GM12878 (cell line): ENCODE results near the gene TPST1. TPM values are rescaled to one million over a fixed set of nuclear protein-coding genes. Genes with fewer than 3 reads are reported as not detected.

Experiments used
- ATAC-seq: fragments of 200-7000 bp; cut with Tn5 transposase; 3 replicates; pipeline ENCODE4 v1.9.1; 2020; ENCODE audit warnings: mild to moderate bottlenecking, moderate library complexity
- BruUV-seq: library from RNA; stranded (reverse); fragments of 400-500 nt; replicated peaks from 2 replicates; lab custom pipeline; 2021; lab: Mats Ljungman, UMichigan
- CTCF ChIA-PET: fragments of 300-600 bp; sonication (Branson Sonifier 250); formaldehyde crosslinking; extraction: SDS; loops from one replicate; lab custom pipeline; 2021; ENCODE audit warnings: inconsistent platforms; lab: Yijun Ruan, JAX
- POLR2A ChIA-PET: fragments of 350-600 bp; formaldehyde crosslinking; extraction: SDS; loops from one replicate; lab custom pipeline; 2021; ENCODE audit warnings: inconsistent platforms; lab: Charles Lee
- RAD21 ChIA-PET: fragments of 300-600 bp; sonication (Branson Sonifier 250); formaldehyde crosslinking; loops from one replicate; lab custom pipeline; 2023; ENCODE audit warnings: antibody characterized with exemption; ENCODE audit not compliant: unreplicated experiment; lab: Charles Lee
- SMC1A ChIA-PET: fragments of 300-600 bp; sonication (Branson Sonifier 250); formaldehyde crosslinking; loops from one replicate; lab custom pipeline; 2023; ENCODE audit not compliant: unreplicated experiment, uncharacterized antibody; lab: Charles Lee
- DNase-seq: peaks from one replicate; pipeline ENCODE4 v3.0.0-alpha.2; 2011; ENCODE audit warnings: low read depth, low spot score
- FAIRE-seq: peaks from 3 replicates; lab custom pipeline; 2011; peaks lifted over from hg19 to GRCh38; lab: Jason Lieb, UNC
- H2AFZ ChIP-seq: 2 replicates; pipeline ENCODE4 v1.6.0; 2011; ENCODE audit warnings: low read depth, low read length, control low read depth; ENCODE audit not compliant: control insufficient read depth
- H3K27ac ChIP-seq: 2 replicates; pipeline ENCODE4 v1.5.1; 2011; ENCODE audit warnings: control low read depth; ENCODE audit not compliant: control insufficient read depth, insufficient read depth
- H3K27me3 ChIP-seq, 2 experiments: replicated peaks in 1 of 2; 2 replicates each; pipeline versions ENCODE4 v1.6.0 to v1.6.1; 2011; ENCODE audit warnings: low read length in 1 of 2; ENCODE audit not compliant: control insufficient read depth in 2 of 2, insufficient read depth in 2 of 2
- H3K36me3 ChIP-seq, 2 experiments: 2 replicates each; pipeline ENCODE4 v1.5.1; 2011; ENCODE audit warnings: low read length in 1 of 2; ENCODE audit not compliant: control insufficient read depth in 2 of 2, insufficient read depth in 2 of 2
- H3K4me1 ChIP-seq: 2 replicates; pipeline ENCODE4 v1.6.1; 2011; ENCODE audit warnings: mild to moderate bottlenecking, low read length, moderate library complexity, mixed read lengths; ENCODE audit not compliant: control insufficient read depth, insufficient read depth
- H3K4me2 ChIP-seq: 2 replicates; pipeline ENCODE4 v1.6.0; 2011; ENCODE audit warnings: control low read depth; ENCODE audit not compliant: control insufficient read depth, insufficient read depth
- H3K4me3 ChIP-seq: fragments of 200-600 bp; sonication (generic); 2 replicates; pipeline ENCODE4 v1.5.1; 2016
- H3K79me2 ChIP-seq: 2 replicates; pipeline ENCODE4 v1.6.0; 2011; ENCODE audit warnings: low read length; ENCODE audit not compliant: control insufficient read depth, insufficient read depth
- H3K9ac ChIP-seq: 2 replicates; pipeline ENCODE4 v1.8.0; 2011; ENCODE audit warnings: low read length, control low read depth, mixed read lengths; ENCODE audit not compliant: control insufficient read depth, insufficient read depth
- H3K9me3 ChIP-seq: replicated peaks from 3 replicates; pipeline ENCODE4 v1.5.1; 2011; ENCODE audit warnings: mild to moderate bottlenecking, low read length; ENCODE audit not compliant: control insufficient read depth, insufficient read depth
- H4K20me1 ChIP-seq: 2 replicates; pipeline ENCODE4 v1.6.0; 2011; ENCODE audit not compliant: control insufficient read depth, insufficient read depth
- EP300 ChIP-seq, 2 experiments: fragments of 150-350 bp in 1 of 2; IDR thresholded peaks; 2 replicates each; pipeline ENCODE4 v1.6.1; 2011 to 2012; ENCODE audit warnings: low read depth in 2 of 2, low read length in 2 of 2, borderline replicate concordance in 1 of 2, improper control_type of control experiment in 1 of 2, inconsistent platforms in 1 of 2; ENCODE audit not compliant: control insufficient read depth in 1 of 2
- EZH2 ChIP-seq: IDR thresholded peaks from 2 replicates; pipeline ENCODE4 v1.6.1; 2012; ENCODE audit warnings: low read depth, mild to moderate bottlenecking, control low read depth, inconsistent platforms, low read length, borderline replicate concordance; ENCODE audit not compliant: control insufficient read depth
- NFYA ChIP-seq: IDR thresholded peaks from 2 replicates; pipeline ENCODE4 v1.6.1; 2011; ENCODE audit warnings: low read depth, mild to moderate bottlenecking, low read length, improper control_type of control experiment, borderline replicate concordance
- RAD21 ChIP-seq: IDR thresholded peaks from 2 replicates; pipeline ENCODE4 v1.6.1; 2011; ENCODE audit warnings: mild to moderate bottlenecking, low read depth, low read length, moderate library complexity; ENCODE audit not compliant: insufficient read depth
- SMARCA5 ChIP-seq: fragments of 450-650 bp; IDR thresholded peaks from 2 replicates; pipeline ENCODE4 v1.6.1; 2017; ENCODE audit warnings: mild to moderate bottlenecking
- SREBF2 ChIP-seq: IDR thresholded peaks from 2 replicates; pipeline ENCODE4 v1.6.1; 2012; ENCODE audit warnings: mild to moderate bottlenecking, low read length
- SUPT20H ChIP-seq: IDR thresholded peaks from 2 replicates; pipeline ENCODE4 v1.6.1; 2011; ENCODE audit warnings: low read depth, mild to moderate bottlenecking, low read length, moderate library complexity, borderline replicate concordance; ENCODE audit not compliant: control insufficient read depth
- WGBS: methylation state at CpG from one replicate; pipeline ENCODE4 v1.1.6; 2016; ENCODE audit warnings: low lambda C conversion rate; ENCODE audit not compliant: insufficient replicate concordance, insufficient coverage; ENCODE audit errors: missing lambda C conversion rate; 5-methylcytosine and 5-hydroxymethylcytosine counted together
- in situ Hi-C: fragments of 300-500 bp; cut with MboI; formaldehyde crosslinking; loops from 9 replicates; pipeline ENCODE4 v1.14.3; 2018; ENCODE audit warnings: mixed read lengths
- intact Hi-C: fragments of 100-400 bp; cut with micrococcal nuclease; formaldehyde crosslinking; loops from one replicate; pipeline ENCODE4 v1.14.2; 2022; ENCODE audit not compliant: unreplicated experiment
- polyA plus RNA-seq, 11 experiments: library from polyadenylated mRNA; depleted of rRNA in 4 of 11; unstranded in 6 of 11; stranded (reverse) in 5 of 11; fragments of >200 nt; fragmentation: Nextera tagmentation in 4 of 11; fragmentation: Illumina TruSeq in 1 of 11; extraction: Ambion mirVana in 4 of 11; extraction: Trizol in 1 of 11; gene quantifications; 1 replicate in 1 of 11; 2 replicates in 10 of 11; pipeline versions ENCODE4 v1.2.1 to v1.2.3, GENCODE V29; 2011 to 2016; ENCODE audit warnings: inconsistent platforms in 2 of 11, missing spikeins in 2 of 11, low read depth in 1 of 11
- total RNA-seq, 4 experiments: library from RNA; depleted of rRNA in 3 of 4; stranded (reverse); fragments of >200 nt in 3 of 4; fragmentation: Illumina TruSeq in 1 of 4; extraction: Trizol in 1 of 4; gene quantifications; 2 replicates each; pipeline versions ENCODE4 v1.2.1 to v1.2.3, GENCODE V29; 2013 to 2021
- TF ChIP-seq, protein P1 (sequence below): IDR thresholded peaks from 2 replicates; pipeline ENCODE4 v1.6.1; 2012; ENCODE audit warnings: improper control_type of control experiment, low read depth, low read length; ENCODE audit not compliant: insufficient replicate concordance
- TF ChIP-seq, protein P2 (sequence below): fragments of 450-650 bp; IDR thresholded peaks from 2 replicates; pipeline ENCODE4 v1.6.1; 2014; ENCODE audit warnings: mild to moderate bottlenecking
- TF ChIP-seq, protein P3 (sequence below): fragments of 450-650 bp; IDR thresholded peaks from 2 replicates; pipeline ENCODE4 v1.6.1; 2017; ENCODE audit warnings: mild to moderate bottlenecking, moderate library complexity

The TPST1 gene
- total and polyA plus RNA-seq, 10 of the 15 experiments (the other 5 are each of a cell fraction or from before 2014, with no cell fraction given), result 1.1 to 10.6 (median 7.5) TPM

DNA sequence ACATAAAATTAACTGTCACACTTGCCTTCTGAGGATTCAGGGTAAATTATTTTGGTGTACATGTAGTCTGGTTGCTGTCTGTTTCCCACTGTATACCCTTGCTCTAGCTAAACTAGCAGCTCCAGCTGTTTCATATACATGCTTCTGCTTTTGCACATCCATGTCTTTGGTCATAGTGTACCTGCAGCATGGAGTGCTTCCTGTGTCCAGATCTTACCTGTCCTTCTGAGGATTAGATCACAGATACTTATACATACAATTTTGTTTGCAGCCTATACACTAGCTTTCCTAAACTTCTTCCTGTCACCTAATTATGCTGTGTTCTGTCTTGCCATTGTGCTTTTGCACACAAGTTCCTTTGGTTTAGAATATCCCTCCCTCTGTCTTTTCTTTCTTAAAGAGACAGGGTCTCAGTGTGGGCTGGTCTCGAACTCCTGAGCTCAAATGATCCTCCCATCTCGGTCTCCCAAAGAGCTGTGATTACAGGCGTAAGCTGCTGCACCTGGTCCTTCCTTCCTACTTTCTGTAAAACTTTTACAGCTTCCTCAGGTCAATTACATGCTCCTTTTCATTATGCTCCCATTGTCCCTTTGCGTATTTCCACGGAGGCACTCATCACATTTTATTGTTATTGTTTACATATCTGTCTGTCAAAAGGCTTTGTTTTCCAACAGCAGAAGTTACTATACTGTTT, 33.8 kb downstream of the TPST1 start (continued):
- TF ChIP-seq, protein P1, sequence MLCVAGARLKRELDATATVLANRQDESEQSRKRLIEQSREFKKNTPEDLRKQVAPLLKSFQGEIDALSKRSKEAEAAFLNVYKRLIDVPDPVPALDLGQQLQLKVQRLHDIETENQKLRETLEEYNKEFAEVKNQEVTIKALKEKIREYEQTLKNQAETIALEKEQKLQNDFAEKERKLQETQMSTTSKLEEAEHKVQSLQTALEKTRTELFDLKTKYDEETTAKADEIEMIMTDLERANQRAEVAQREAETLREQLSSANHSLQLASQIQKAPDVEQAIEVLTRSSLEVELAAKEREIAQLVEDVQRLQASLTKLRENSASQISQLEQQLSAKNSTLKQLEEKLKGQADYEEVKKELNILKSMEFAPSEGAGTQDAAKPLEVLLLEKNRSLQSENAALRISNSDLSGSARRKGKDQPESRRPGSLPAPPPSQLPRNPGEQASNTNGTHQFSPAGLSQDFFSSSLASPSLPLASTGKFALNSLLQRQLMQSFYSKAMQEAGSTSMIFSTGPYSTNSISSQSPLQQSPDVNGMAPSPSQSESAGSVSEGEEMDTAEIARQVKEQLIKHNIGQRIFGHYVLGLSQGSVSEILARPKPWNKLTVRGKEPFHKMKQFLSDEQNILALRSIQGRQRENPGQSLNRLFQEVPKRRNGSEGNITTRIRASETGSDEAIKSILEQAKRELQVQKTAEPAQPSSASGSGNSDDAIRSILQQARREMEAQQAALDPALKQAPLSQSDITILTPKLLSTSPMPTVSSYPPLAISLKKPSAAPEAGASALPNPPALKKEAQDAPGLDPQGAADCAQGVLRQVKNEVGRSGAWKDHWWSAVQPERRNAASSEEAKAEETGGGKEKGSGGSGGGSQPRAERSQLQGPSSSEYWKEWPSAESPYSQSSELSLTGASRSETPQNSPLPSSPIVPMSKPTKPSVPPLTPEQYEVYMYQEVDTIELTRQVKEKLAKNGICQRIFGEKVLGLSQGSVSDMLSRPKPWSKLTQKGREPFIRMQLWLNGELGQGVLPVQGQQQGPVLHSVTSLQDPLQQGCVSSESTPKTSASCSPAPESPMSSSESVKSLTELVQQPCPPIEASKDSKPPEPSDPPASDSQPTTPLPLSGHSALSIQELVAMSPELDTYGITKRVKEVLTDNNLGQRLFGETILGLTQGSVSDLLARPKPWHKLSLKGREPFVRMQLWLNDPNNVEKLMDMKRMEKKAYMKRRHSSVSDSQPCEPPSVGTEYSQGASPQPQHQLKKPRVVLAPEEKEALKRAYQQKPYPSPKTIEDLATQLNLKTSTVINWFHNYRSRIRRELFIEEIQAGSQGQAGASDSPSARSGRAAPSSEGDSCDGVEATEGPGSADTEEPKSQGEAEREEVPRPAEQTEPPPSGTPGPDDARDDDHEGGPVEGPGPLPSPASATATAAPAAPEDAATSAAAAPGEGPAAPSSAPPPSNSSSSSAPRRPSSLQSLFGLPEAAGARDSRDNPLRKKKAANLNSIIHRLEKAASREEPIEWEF, result no peak
- no peak for TF ChIP-seq SMARCA5
- no peak for TF ChIP-seq SUPT20H

DNA sequence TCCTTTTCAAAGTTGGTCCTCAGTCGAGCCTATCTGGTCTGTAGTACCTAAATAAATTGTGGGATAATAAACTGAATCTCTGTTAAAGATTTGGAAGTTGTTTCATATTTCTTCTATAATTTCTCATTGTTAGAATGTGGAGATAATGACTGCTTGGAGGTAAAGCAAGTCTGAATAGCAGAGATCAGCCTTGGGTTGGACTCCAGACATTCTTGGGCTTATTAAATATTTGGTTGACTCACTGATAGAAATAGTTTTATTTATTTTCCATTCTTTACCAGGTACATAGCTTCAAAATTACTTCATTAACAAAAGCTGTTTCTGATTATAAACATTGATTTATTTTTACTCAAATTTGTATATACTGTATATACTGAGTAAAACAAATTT, 34.3 kb downstream of the TPST1 start:
- in situ Hi-C loops (no loop called here), intact Hi-C loops (no loop called here)
- ChIA-PET SMC1A (interaction anchor here (1.6 to 1.7 kb wide), 2 partner anchors 10 to 19 kb away, joined by 6 read pairs; no protein-coding TSS in a partner anchor), RAD21 (no interaction called here), CTCF (interaction anchor here (1.4 kb wide), 1 partner anchor 34 kb away, joined by 4 read pairs; the partner anchor contains the start of gene TPST1), POLR2A (no interaction called here)
- Histone ChIP-seq H4K20me1 (no peaks in the 10 kb centered on the region), H3K27ac (no peak overlapping the region), H3K4me1 (no peaks in the 10 kb centered on the region), H3K27me3 (no peaks in the 10 kb centered on the region), H2AFZ (no peak overlapping the region), H3K4me2 (no peak overlapping the region), H3K9ac (no peak overlapping the region), H3K4me3 (no peak overlapping the region), H3K36me3 (no peaks in the 10 kb centered on the region), H3K79me2 (no peaks in the 10 kb centered on the region), H3K9me3 (no peaks in the 10 kb centered on the region)
- ATAC-seq (no peak), FAIRE-seq (no peak), DNase-seq (no peak)
- WGBS, result 65% methylated on average over 1 of the region's 1 CpG
- no TSS peak for BruUV-seq
- TF ChIP-seq NFYA (no peak), RAD21 (no peak), SREBF2 (no peak), EP300 (IDR thresholded peaks at IDR 0.05; ENCODE audit: borderline replicate concordance in 1 of 2, control insufficient read depth in 1 of 2, low read depth in 2 of 2, low read length in 2 of 2) (no peak), EZH2 (no peak)
- TF ChIP-seq, protein P2, sequence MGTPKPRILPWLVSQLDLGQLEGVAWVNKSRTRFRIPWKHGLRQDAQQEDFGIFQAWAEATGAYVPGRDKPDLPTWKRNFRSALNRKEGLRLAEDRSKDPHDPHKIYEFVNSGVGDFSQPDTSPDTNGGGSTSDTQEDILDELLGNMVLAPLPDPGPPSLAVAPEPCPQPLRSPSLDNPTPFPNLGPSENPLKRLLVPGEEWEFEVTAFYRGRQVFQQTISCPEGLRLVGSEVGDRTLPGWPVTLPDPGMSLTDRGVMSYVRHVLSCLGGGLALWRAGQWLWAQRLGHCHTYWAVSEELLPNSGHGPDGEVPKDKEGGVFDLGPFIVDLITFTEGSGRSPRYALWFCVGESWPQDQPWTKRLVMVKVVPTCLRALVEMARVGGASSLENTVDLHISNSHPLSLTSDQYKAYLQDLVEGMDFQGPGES, result no peak
- TF ChIP-seq, protein P3, sequence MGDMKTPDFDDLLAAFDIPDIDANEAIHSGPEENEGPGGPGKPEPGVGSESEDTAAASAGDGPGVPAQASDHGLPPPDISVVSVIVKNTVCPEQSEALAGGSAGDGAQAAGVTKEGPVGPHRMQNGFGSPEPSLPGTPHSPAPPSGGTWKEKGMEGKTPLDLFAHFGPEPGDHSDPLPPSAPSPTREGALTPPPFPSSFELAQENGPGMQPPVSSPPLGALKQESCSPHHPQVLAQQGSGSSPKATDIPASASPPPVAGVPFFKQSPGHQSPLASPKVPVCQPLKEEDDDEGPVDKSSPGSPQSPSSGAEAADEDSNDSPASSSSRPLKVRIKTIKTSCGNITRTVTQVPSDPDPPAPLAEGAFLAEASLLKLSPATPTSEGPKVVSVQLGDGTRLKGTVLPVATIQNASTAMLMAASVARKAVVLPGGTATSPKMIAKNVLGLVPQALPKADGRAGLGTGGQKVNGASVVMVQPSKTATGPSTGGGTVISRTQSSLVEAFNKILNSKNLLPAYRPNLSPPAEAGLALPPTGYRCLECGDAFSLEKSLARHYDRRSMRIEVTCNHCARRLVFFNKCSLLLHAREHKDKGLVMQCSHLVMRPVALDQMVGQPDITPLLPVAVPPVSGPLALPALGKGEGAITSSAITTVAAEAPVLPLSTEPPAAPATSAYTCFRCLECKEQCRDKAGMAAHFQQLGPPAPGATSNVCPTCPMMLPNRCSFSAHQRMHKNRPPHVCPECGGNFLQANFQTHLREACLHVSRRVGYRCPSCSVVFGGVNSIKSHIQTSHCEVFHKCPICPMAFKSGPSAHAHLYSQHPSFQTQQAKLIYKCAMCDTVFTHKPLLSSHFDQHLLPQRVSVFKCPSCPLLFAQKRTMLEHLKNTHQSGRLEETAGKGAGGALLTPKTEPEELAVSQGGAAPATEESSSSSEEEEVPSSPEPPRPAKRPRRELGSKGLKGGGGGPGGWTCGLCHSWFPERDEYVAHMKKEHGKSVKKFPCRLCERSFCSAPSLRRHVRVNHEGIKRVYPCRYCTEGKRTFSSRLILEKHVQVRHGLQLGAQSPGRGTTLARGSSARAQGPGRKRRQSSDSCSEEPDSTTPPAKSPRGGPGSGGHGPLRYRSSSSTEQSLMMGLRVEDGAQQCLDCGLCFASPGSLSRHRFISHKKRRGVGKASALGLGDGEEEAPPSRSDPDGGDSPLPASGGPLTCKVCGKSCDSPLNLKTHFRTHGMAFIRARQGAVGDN, result no peak
